HG03469 (cell line): ENCODE measurements around the gene HDLBP.
"Not testable (repeated sequence)": the region's sequence is repeated elsewhere in the genome, so short reads cannot be mapped to it uniquely, and the experiment has no call there.

Experiments
- ATAC-seq: cut with Tn5 transposase; IDR thresholded peaks from one replicate; pipeline ENCODE4 v1.9.1; 2021; ENCODE audit warnings: mild to moderate bottlenecking, moderate library complexity, moderate number of reproducible peaks; ENCODE audit not compliant: unreplicated experiment

HDLBP gene

DNA sequence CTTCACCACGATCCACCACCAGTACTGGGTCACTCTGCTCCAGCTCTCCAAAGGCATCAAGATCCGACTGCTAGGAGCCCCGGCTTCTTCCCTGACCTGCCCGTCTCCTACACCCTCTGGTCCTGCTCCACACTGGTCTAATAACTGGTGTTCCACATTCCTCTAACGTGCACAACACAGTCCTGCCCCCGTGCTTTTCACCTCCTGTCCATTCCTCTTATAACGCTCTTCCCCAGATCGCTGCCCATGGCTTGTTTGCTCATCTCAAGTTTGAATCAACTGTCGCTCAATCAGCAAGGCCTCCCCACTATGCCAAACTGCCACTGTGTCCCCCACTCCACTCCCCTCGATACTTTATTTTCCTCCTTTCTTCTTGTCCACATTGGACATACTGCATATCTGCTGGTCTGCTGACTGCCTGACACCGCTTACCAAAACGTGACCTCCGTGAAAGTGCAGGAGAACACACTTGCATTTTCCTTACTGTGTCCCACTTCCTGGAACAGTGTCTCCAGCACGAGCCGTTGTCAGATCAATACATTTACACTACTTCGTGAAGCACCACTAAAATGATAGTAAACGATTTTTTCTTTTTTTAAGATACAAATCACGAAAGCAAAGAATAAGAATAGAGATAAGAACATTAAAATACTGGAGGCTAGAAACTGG is 6.5 kb downstream of the HDLBP start:
- ATAC-seq: no peak

DNA sequence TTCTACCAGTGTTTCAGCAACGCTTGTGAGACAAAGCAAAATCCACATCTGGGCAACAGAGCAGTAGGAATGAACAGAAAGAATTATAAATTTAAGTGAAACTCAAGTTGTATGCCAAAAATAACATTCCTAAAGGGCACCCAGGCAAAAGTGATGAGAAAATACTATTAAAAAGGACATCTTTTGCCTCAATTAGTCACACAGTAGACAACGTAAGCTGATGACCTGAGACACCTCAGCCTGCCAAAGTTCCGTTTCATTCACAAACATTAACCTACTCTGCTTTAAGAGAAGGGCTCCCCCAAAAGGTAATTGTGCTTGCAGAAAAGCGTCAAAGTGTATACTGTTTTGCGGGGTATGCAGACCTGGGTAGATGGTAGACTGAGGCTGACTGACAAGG is 7.2 kb downstream of the HDLBP start:
- no peak for ATAC-seq

DNA sequence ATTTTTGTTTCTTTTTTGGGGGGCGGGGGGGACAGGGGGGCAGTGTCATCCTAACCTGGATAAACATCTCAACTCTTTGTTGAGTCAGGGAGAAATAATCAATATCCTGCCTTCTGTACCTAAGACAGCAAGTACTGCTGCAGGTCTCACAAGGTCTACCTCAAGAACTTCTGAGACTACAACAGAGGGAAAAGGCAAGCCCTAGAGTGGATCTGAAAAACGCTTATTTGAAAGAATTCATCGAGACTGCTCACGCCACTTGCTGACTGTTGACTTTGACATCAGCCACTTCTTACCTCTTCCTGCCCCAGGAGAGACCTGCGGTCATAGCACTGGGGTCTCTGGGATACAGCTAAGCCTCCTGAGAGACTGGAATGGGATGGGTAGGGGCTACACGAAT is 8.4 kb downstream of the HDLBP start:
- ATAC-seq: no peak

- ATAC-seq: no peak
These were observed 11.3 kb downstream of the HDLBP start for GRCh38 chr2:241304039-241304670.

DNA sequence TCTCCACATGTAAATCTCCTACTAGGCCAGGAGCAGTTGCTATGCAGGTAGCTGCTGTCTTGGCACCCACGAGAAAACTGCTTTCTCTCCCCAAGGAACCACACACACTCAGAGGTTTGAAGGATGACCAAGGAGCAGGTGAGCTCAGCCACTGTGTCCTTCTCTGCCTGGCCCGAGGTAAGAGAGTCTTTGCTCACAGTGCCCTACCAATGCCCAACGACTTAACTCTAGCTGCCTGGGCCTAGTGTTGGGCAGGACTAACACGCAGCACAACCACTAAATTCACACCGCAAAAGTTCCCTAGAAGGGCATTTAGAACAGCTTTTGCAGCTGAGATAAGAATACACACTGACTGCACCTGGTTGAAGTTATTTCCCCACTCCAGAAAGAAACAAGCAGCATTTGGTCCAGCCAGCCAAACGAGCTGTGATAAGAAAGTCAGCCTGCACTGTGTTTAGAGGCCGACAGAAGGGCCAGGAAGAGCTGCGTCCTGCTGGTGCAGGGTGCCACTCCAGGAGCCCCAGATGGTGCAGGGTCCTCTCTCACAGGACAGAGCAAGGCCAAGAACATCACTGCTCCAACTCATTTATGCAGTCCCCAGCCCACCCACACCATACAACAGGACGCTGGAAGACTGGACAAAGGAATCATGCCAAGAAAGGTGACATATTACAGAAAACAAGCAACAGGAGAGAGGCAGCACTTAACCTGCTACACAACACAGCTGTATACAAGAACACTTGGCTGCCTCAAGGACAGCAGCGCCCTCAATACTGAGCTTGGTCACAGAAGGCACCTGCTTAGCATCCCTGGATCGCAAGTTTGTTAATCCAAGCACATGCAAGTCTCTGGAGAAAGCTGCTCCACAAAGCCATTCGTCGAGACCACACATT is 12.5 kb downstream of the HDLBP start:
- no peak for ATAC-seq

- ATAC-seq: no peak
These were observed 13.4 kb downstream of the HDLBP start for GRCh38 chr2:241302083-241302482.

DNA sequence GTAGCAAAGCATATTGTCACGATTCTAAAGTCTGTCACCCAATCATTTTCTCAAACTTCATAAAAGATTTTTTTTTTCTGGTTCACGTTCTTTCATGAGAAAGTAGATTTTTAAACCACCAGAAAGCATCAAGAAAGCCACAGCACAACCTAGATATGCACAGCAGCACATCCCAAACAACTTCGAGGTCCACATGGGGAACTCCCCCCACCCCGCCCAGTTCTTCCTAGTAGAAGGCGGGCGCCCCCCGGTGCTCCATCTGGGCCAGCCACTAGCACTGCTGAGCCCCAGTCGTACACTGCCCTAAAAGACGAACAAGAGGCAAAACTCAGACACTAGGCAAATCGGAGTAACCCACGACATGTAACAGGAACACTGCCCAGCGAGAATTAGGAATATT is 15.5 kb downstream of the HDLBP start:
- no peak for ATAC-seq

DNA sequence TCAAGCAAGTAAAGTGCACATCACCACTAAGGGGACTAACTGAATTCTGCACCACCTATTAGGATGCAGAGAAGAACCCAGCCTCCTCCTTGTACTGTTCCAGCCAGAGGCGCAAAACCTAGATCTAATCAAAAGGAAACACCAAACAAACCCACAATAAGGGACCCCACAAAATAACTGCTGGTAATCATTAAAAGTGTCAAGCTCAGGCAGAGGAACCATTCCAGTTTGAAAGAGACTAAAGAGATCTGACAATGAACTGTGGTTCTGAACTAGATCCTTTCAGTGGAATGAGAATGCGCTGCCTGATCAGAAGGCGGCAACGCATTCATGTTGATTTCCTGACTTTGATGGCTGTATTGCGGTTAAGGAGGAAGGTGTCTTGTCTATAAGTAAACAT is 16.8 kb downstream of the HDLBP start:
- ATAC-seq: no peak

DNA sequence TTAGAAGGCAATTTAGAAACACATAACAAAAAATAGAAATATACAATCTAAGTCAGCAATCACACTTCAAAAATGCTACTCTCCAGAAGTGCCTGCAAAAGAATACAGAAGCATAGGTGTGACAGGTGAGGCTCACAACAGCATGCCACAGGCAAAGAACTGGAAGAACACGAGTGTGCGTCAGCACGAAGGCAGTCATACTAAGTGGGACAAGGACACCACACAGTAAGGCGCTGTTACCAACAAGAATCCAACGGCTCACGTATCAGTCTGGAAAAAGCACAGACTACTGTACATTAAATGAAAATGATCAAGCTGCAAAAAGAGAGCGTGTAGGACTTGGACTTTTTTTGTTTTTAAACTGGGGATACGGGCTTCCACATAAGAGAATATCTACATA is 18.7 kb downstream of the HDLBP start:
- no peak for ATAC-seq

DNA sequence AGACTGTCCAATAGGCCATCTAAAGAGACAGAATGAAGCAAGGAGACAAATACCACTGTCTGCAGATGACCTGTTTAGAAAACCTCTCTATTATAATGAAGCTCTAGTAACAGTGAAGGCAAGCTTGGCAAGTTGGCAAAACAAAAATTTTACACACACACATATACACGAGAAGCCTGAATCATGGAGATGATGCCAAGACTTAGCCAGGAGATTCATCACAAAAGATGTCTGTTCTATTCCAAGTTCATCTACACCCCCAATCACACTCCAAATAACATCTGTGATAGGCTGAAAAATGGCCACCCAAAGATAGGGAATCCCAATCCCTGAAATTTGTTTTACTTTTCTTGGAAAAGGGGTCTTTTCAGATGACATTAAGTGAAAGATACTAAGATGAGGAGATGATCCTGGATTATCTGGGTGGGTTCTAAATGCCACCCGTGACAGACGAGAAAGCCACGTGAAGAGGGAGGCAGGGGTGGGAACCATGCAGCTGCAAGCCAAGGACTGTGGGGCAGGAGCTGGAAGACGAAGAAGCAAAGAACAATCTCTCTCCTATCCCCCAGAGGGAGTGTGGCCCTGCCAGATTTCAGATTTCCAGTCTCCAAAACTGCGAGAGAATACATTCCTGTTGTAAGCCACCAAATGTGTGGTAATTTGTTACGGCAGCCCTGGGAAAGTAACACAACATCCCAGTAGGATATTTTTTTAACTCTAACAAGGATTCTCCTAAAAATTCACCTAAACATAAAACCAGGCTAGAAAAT is 20.0 kb downstream of the HDLBP start:
- ATAC-seq: no peak

DNA sequence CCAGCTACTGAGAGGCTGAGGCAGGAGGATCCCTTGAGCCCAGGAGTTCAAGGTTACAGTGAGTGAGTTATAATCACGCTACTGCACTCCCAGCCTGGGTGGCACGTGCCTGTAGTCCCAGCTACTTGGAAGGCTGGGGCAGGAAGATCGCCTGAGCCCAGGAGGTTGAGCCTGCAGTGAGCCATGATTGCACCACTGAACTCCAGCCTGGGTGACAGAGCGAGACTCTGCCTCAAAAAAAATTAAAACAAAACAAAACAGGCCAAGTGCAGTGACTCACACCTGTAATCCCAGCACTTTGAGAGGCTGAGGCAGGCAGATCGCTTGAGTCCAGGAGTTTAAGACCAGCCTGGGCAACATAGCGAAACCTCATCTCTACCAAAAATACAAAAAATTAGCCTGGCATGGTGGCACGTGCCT is 22.1 kb downstream of the HDLBP start:
- ATAC-seq: not testable (repeated sequence)

GRCh38 chr2:241291977-241292376 is 23.5 kb downstream of the HDLBP start:
- no peak for ATAC-seq

DNA sequence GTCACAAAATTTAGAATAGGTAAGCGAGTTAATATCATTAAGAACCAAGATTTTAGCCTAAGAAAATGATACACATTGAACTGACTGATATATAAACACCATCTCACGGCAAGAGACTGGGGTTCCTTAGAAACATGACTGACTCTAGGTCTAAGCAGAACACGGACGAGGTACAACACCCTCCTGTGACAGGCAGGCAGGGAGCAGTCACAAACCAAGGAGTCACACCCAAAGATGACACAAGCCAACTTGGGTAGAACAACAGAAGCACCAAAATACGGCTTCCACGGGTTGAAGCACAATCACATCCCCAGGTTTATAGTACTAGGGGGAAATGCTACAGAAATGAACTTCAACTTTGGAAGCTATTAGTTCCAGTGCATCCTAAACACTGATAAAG is 24.3 kb downstream of the HDLBP start:
- ATAC-seq: no peak

DNA sequence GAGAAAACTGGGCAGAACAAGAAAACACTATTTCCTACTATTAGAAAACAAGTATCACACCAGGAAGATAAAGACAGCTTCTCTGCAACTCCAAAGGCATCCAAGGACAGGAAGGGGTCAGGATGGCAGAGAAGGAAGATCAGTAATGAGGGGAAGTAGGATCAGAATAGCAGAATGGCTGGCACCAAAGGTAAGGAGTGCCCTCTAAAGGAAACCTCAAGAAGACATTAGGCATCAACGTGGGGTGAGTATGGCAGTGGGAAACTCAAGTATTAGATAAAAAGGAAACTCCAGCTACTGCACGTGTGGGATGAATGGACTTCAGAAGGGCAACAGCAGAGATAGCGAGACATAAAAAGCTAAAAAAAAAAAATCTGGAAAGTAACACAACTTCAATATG is 25.9 kb downstream of the HDLBP start:
- no peak for ATAC-seq

DNA sequence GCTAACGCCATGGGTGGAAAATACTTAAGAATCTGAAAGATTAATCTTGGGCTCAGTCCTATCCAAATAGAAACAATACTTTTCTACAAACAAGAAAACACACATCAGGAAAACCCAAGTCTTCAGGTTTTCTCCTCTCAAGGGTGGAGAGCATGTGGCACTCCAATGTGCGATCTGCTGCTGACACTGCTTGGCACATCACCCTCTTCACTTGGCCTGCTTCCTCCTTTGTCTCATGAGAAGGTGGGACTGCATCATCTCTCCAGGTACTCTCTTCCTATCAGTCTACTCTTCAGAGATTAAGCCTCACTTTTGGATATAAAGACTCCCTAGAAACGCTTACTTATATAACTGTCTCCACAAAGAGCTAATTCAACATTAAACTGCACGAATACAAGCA is 26.4 kb downstream of the HDLBP start:
- no peak for ATAC-seq

- no peak for ATAC-seq
These were observed 27.1 kb downstream of the HDLBP start for GRCh38 chr2:241288324-241288888.

- ATAC-seq: no peak
These were observed 29.0 kb downstream of the HDLBP start for GRCh38 chr2:241286348-241287090.

- no peak for ATAC-seq
These were observed 29.9 kb downstream of the HDLBP start for GRCh38 chr2:241285596-241285995.

DNA sequence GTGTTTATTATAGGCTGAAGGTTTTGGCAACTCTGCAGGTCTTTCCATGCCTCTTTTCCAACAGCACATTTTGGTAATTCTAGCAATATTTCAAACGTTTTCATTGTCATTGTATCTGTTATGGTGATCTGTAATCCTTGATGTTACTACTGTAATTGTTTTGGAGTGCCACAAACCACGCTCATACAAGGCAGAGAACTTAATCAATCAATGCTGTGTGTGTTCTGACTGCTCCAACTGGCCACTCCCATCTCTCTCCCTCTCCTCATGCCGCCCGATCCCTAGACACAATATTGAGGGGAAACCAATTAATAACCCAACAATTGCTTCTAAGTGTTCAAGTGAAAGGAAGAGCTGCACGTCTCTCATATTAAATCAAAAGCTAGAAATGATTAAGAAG is 32.9 kb downstream of the HDLBP start:
- ATAC-seq: no peak

DNA sequence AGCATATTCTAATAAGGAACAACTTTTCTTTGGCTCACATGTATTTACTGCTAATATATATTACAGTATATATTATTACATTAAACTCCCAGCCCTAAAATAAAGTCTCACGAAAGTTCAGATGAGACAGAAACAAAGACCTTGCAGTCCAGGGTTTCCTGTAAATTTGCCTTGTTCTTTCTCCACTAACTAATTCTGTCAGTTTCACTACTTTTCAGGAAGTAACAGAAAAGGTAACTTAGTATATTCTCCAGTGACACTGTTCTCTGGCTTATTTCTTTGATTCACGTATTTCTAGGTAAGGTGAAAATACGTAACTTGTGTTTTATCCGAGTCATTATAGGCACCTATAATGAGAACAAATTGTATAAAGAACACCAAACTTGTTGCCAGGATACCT is 35.2 kb downstream of the HDLBP start:
- ATAC-seq: no peak
